Measurements from ENCODE around the gene CYB561D1.
"Not testable (repeated sequence)": the region's sequence is repeated elsewhere in the genome, so short reads cannot be mapped to it uniquely, and the experiment has no call there.

Gene CYB561D1

GRCh38 chr1:109470245-109470644, 23.6 kb upstream of the CYB561D1 start:
- TF ChIP-seq CTCF (IDR thresholded peaks at IDR 0.05; ENCODE audit: insufficient read depth, low read length, poor library complexity, severe bottlenecking): no peak
- no peak for DNase-seq (ENCODE audit: extremely low read depth, insufficient read length)
- Histone ChIP-seq H3K4me3 (replicated peaks; ENCODE audit: low read depth, low read length) (no peak overlapping the region), H3K27me3 (replicated peaks; ENCODE audit: control insufficient read depth, insufficient read depth, low read length) (no peaks in the 10 kb centered on the region; the same call in none of the 2 replicates), H3K36me3 (ENCODE audit: control insufficient read depth, insufficient read depth, low read length) (no peaks in the 10 kb centered on the region)

GRCh38 chr1:109472779-109473178, 21.1 kb upstream of the CYB561D1 start:
- TF ChIP-seq CTCF (IDR thresholded peaks at IDR 0.05; ENCODE audit: insufficient read depth, low read length, poor library complexity, severe bottlenecking): no peak
- Histone ChIP-seq H3K4me3 (replicated peaks; ENCODE audit: low read depth, low read length) (no peak overlapping the region), H3K36me3 (ENCODE audit: control insufficient read depth, insufficient read depth, low read length) (no peaks in the 10 kb centered on the region), H3K27me3 (replicated peaks; ENCODE audit: control insufficient read depth, insufficient read depth, low read length) (no peaks in the 10 kb centered on the region; the same call in 1 of the 2 replicates)
- no peak for DNase-seq (ENCODE audit: extremely low read depth, insufficient read length)

GRCh38 chr1:109473284-109474057, 20.4 kb upstream of the CYB561D1 start:
- H3K36me3 ChIP-seq (ENCODE audit: control insufficient read depth, insufficient read depth, low read length); DNase-seq (ENCODE audit: extremely low read depth, insufficient read length); H3K27me3 ChIP-seq (replicated peaks; ENCODE audit: control insufficient read depth, insufficient read depth, low read length); H3K4me3 ChIP-seq (replicated peaks; ENCODE audit: low read depth, low read length): not testable (repeated sequence)

- no peak for DNase-seq (ENCODE audit: extremely low read depth, insufficient read length)
- no peak for TF ChIP-seq CTCF (IDR thresholded peaks at IDR 0.05; ENCODE audit: insufficient read depth, low read length, poor library complexity, severe bottlenecking)
- H3K36me3 ChIP-seq (ENCODE audit: control insufficient read depth, insufficient read depth, low read length): no peaks in the 10 kb centered on the region
- no peaks in the 10 kb centered on the region; the same call in 1 of the 2 replicates for H3K27me3 ChIP-seq (replicated peaks; ENCODE audit: control insufficient read depth, insufficient read depth, low read length)
- H3K4me3 ChIP-seq (replicated peaks; ENCODE audit: low read depth, low read length): no peak overlapping the region
These were observed 19.2 kb upstream of the CYB561D1 start for GRCh38 chr1:109474697-109475096.

- Histone ChIP-seq H3K27me3 (replicated peaks; ENCODE audit: control insufficient read depth, insufficient read depth, low read length) (no peaks in the 10 kb centered on the region; the same call in 1 of the 2 replicates), H3K36me3 (ENCODE audit: control insufficient read depth, insufficient read depth, low read length) (no peaks in the 10 kb centered on the region), H3K4me3 (replicated peaks; ENCODE audit: low read depth, low read length) (no peak overlapping the region)
- no peak for DNase-seq (ENCODE audit: extremely low read depth, insufficient read length)
- no peak for TF ChIP-seq CTCF (IDR thresholded peaks at IDR 0.05; ENCODE audit: insufficient read depth, low read length, poor library complexity, severe bottlenecking)
These were observed 18.6 kb upstream of the CYB561D1 start for GRCh38 chr1:109475261-109475660.

GRCh38 chr1:109476825-109477224, 17.1 kb upstream of the CYB561D1 start:
- no peak for DNase-seq (ENCODE audit: extremely low read depth, insufficient read length)
- no peaks in the 10 kb centered on the region for H3K36me3 ChIP-seq (ENCODE audit: control insufficient read depth, insufficient read depth, low read length)
- H3K4me3 ChIP-seq (replicated peaks; ENCODE audit: low read depth, low read length): no peak overlapping the region
- no peak for TF ChIP-seq CTCF (IDR thresholded peaks at IDR 0.05; ENCODE audit: insufficient read depth, low read length, poor library complexity, severe bottlenecking)
- H3K27me3 ChIP-seq (replicated peaks; ENCODE audit: control insufficient read depth, insufficient read depth, low read length): no peaks in the 10 kb centered on the region; the same call in 1 of the 2 replicates
